GM12874 (cell line): ENCODE data around the gene MAGEB3.

Experiments used
- CTCF ChIP-seq: IDR thresholded peaks from 2 replicates; pipeline ENCODE4 v1.5.1; 2011; ENCODE audit warnings: low read depth, mild to moderate bottlenecking, control low read depth, low read length, moderate library complexity; ENCODE audit not compliant: insufficient read depth

MAGEB3 gene

GRCh38 chrX:30280428-30280827, 50.0 kb downstream of the MAGEB3 start:
- no peak for TF ChIP-seq CTCF

DNA sequence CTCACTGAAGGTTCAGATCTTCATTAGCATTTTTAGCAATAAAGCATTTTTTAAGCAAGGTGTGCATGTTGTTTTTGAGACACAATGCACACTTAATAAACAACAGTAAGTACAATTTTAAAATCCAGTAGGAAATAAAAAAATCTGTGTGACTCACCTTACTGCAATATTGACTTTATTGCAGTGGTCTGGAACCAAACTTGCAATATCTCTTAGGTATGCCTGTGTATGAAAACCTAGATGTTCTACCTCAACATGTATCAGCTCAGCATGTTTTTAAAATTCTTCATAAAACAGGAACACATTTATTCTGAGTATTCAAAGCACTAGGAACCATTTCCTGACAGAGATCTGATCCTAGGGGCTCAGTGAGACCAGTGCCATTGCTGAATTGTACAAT, 52.1 kb downstream of the MAGEB3 start:
- no peak for TF ChIP-seq CTCF

DNA sequence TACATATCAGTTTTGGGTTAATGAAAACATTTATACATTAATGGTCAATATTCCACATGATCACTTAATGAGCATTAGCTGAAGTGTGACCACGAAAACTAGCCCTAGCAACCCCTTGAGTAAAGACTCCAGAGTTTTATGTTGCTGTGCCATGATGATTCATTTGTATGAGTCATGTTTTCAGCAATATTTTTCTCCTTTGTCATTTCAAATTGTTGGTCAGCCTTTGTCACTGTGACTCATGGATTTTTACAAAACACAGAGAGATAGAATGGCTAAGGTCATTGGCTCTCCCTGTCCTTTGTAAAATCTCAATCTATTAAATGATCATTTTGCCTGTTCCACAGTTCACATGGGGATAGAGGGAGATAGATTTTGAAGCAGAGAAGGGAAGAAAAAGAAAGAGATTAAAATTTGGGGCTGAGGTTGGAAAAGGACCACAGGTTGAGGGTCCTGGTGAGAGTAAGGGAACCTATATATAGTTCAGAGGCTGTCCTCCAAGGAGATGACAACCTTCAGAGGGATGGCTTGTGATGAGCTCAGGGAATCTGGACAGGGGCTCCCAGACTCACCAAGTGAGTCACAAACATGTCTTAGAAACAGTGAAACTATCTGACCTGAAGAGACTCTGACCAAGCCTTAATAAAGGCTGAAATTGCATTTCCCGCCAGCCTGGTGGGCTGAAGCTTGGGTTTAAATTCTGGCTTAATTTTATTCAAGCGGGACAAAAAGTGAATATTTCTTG, 53.2 kb downstream of the MAGEB3 start:
- no peak for TF ChIP-seq CTCF
